ENCODE results near the gene MPC1.

DNA sequence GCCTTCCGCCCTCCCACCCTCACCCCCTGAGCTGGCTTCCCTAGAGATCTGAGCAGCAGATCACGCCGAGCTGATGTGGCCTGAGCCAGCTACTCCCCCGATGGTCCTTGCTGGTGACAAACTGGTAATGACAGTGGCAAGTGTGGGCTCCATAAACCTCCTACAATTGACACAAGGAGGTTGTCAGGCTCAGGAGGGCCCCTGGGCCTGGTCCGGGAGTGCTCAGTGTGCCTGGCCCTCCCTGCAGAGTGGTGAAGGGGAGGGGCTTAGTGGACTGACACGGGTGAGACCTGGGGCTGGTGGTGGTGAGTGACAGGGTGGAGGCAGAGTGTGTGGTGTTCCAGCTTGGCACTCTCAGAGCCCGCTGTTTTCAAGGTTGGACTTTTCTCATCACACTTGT is 22.6 kb upstream of the MPC1 start:
- no peak for TF ChIP-seq EZH2 (IDR thresholded peaks at IDR 0.05; ENCODE audit: borderline replicate concordance, low read depth, low read length, severe bottlenecking)
- no peak for TF ChIP-seq JUN (IDR thresholded peaks at IDR 0.05; ENCODE audit: borderline replicate concordance, insufficient read depth, insufficient read length, low read depth)
- TF ChIP-seq, protein P1, sequence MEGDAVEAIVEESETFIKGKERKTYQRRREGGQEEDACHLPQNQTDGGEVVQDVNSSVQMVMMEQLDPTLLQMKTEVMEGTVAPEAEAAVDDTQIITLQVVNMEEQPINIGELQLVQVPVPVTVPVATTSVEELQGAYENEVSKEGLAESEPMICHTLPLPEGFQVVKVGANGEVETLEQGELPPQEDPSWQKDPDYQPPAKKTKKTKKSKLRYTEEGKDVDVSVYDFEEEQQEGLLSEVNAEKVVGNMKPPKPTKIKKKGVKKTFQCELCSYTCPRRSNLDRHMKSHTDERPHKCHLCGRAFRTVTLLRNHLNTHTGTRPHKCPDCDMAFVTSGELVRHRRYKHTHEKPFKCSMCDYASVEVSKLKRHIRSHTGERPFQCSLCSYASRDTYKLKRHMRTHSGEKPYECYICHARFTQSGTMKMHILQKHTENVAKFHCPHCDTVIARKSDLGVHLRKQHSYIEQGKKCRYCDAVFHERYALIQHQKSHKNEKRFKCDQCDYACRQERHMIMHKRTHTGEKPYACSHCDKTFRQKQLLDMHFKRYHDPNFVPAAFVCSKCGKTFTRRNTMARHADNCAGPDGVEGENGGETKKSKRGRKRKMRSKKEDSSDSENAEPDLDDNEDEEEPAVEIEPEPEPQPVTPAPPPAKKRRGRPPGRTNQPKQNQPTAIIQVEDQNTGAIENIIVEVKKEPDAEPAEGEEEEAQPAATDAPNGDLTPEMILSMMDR (IDR thresholded peaks at IDR 0.05; ENCODE audit: extremely low read depth in 1 of 2, insufficient read depth in 1 of 2, low read depth in 1 of 2, low read length in 2 of 2), result no peak
- no peak for TF ChIP-seq POLR2A (IDR thresholded peaks at IDR 0.05; ENCODE audit: low read depth, low read length)
- TF ChIP-seq, protein P2, sequence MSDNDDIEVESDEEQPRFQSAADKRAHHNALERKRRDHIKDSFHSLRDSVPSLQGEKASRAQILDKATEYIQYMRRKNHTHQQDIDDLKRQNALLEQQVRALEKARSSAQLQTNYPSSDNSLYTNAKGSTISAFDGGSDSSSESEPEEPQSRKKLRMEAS (IDR thresholded peaks at IDR 0.05; ENCODE audit: insufficient read depth, insufficient read length), result no peak
- TF ChIP-seq POLR2AphosphoS5 (IDR thresholded peaks at IDR 0.05; ENCODE audit: insufficient read depth, low read depth, low read length), result no peak
- no peak for TF ChIP-seq GATA2 (IDR thresholded peaks at IDR 0.05; ENCODE audit: insufficient read depth, insufficient read length, low read depth, low read length)
